Fibroblast of skin of scalp (primary cell): ENCODE measurements around the gene ACTG1.

Experiments
- DNase-seq: peaks from one replicate; pipeline ENCODE4 v3.0.0-alpha.2; 2013

ACTG1 gene

DNA sequence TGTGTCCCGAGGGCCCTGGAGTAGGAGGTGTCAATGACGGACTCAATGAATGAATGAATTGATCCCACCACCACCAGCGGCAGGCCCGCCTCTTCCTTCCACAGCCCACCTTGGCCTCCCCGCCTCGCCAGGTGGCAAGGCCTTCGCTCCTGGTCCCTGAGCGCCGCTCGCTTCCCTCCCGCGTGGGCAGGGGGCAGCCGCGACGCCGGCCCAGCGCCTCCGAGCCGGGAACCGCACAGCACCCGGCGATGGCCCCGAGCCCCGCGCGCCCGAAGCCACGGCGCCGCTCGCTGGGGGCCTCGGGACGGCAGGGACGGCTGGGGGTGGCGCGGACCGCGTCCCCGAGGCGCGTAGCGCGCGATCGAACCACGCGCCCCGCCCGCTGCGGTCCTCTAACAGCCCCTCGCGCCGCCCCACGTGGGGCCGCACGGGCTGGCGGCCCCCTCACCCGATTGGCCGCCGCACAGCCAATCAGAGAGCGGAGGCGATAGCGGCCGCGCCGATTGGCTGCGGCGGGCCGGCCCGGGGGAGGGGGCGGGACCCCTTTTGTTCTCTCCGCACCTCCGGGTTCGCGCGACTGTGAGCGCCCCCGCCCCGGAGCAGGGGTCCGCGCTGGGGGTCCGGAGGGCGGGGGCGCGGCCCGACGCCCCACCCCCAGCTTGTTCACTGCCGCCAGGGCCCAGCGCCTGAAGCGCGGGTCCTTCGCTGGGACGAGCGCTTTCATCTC is 31.4 kb downstream of the ACTG1 start:
- DNase-seq, result peak; percentile 80

DNA sequence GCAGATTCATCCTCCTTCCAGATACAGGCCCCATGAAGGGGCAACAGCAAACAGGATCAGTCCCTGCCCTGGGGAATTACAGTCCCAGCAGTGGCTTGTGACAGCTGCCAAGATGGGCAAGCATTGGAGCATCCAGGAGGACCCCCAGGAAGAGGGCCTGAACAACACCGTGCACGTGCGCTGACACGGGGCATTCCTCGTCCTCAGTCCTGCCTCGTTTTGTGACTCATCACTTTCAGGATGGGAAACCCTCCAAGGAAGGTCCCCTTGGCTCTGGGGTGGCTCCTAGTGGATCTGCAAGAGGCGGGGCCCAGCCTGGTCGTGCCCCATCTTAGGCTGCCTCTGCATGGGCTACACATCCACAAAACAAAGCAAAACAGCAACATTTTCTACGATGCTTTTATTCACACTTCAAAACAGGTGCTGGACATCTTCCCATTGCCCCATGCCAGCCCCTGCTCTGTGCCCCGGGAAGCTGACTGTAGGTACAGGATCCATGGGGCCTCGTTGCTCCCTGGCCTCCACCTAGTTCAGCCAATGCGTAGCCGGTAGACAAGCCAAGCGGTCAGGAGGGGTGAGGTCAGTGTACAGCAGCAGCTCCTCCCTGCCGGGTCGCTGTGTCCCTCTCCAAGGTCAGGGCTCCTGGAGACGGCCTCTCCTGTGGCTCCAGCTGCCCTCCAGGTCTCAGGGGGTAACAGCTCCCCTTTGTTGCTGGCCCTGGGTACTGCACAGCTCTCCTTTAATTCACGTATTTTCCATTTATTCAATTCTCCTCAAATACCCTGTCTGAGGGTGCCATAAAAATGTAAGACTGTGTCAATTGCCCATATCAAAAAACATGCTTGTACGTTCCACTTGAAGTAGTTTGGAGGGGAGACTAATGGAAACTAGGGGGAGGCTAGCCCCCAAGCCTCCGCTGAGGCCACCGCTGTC is 32.2 kb downstream of the ACTG1 start:
- peak; percentile 89 for DNase-seq

DNA sequence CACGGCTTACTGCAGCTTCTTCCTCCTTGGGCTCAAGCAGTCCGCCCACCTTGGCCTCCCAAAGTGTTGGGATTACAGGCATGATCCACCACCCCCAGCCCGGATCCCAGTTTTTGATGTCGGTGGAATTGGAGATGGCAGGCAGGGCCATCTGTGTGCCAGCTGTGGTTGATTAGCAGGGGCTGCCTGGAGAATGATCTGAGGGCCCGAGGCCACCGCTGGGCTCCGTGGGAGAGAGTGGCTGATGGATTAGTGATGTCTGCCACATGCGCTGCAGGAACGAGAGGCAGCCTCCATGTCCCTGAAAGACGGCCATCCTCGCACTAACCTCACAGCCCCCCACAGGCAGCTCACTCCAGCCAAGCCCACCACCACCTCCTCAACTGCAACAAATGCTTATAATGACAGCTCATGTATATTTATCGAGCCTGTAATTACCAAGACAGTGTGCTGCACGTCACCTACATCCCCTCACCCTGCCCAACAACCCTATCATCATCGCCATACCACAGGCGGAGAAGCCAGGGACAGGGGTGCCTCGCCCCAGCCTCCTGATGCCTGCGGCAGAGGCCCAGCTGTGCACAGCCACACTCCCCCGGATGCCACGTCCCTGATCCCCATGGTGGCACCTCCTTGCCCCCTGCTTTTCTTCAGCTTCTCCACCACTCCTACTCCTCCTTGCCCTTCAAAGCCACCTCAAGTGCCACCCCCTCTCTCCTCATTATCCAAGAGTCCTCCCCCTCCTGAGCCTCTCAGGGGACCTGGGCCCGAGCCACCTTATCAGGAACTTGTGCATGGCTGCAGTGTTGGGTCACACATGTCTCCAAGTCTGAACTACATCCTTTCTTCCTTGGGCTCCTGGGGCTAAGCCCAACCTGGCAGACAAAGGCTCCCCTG is 33.2 kb downstream of the ACTG1 start:
- peak; percentile 64 for DNase-seq

DNA sequence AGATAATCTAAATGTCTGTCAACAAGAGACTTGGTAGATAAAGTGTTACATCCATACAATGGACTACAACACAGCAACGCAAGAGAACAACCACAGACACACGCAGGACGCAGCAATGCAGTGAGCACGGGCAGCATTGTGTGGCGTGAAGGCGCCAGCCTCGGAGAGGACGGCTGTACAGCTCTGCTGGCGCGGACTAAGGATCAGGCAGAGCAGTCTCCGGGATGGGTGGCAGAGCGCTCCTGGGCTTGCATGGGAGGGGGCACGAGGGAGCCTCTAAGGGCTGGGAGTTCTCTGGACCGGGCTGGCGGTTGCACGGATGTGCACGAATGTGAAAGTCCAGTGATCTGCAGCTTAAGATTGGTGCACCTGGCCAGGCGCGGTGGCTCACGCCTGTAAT is 34.5 kb downstream of the ACTG1 start:
- DNase-seq, result no peak

DNA sequence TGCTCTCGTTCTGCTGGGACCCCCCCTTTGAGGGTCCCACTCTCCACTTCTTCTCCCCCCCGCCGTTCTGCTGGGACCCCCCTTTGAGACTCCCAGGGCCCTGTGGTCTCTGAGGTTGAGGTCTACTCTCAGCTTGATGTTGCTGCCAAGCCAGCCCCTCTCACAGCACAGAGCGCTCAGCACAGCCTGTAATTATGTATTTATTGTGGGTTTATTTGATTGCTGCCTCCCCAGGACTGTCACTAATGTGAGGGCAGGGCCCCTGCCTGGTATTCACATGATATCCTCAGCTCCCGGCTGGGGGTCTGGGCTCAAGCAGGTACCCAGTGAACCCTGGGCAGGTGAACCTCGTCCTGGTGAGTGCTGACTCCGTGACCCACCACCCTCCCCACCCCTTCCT is 35.4 kb downstream of the ACTG1 start:
- no peak for DNase-seq

DNA sequence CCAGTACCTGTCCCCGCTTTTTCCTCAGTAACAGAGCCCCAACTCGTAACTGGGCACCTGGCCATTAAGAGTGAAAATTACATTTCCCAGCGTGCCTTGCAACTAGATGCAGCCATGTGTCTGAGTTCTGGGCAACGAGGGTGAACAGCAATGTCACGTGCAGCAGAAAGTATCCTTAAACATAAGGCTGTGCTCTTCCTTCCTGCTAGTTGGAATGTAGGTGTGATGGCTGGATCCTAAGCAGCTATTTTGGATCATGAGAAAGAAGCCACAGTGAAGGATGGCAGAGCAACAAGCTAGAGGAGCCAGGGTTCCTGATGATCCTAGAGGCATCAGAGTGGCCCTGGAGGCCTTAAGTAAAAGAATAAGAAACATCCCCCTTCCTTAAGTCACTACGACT is 36.0 kb downstream of the ACTG1 start:
- DNase-seq, result no peak

DNA sequence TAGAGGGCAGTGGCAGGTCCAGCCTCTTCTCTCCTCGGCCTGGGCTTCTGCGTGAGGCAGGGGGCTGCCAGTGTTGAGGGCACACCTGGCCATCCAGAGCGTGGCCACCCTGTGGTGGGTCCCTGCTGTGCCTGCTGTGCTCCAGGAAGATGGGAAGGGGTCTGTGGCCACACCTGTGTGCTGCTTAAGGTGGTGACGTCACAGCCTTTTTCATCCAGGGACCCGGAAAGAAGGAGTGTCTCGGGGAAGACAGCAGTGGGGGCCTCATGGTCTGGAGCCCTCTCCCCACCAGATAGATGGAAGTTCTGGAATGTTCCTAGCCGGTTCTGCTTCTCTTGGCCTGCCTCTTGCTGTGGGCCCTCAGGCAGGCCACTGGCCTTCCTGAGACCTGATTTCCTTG is 36.5 kb downstream of the ACTG1 start:
- no peak for DNase-seq

DNA sequence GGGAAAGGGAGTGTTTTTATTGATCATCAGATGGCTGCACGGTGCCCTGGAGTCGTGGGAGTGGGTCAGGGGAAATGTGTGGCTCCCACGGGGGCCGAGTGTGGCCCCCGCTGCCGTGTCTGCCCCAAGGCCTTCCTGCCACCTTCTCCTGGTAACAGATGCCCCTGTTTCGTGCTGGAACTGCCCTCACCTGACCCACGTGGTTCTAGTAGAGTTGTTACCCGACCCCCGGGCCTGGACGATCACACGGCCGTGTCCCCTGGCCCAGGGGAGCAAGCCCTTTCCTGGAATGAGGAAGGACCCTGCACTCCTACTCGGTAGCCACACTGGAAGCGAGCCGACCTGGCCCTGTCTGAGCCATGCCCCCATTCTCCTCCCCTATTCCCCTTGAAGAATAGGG is 37.6 kb downstream of the ACTG1 start:
- DNase-seq, result no peak

DNA sequence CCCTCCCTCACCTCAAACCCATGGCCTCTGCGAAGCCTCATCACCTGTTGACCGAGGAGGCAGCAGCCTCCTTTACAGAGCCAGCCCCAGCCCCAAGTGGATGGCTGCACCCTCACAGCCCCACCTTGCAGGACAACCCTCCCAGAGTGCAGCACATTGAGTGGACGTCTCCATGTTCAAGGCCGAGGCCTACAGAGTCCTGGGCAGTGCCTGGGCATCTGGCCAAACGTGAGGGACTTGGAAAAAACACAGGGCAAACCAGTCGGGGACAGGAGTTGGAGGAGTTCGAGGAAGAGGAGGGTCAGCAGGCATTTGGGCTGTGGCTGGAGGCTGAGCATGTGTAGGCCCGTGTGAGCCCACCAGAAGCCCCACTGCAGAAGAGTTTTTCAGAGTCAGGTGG is 39.6 kb downstream of the ACTG1 start:
- DNase-seq, result no peak

DNA sequence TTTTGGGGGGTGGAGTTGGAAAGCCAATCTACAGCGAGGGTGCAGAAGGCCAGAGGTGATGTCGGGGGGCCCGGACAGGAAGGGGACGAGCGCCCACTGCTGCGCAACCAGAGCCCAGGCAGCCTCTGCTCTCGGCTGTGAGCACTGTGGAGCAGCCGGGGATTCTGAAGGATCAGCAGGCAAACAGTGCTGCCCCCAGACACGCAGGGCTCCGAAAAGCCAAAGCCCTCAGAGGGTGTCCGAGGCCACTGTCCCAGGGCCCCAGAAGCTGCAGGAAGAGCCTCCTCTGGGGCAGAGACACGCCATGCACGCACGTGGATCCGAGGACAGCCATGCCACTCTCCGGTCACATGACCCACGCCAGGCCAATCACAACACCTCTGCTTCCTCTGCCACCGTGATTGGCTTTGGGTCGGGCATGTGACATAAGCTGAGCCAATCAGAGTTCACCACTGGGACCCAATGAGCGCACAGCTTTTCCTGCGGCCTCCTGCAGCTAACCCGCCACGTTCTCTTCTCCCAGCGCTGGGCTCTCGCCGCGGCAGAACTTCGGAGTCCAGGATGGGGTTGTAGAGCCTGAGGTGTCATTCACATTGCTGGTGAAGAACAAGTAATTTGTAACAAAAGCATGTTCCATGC is 40.7 kb downstream of the ACTG1 start:
- peak; percentile 97 for DNase-seq

DNA sequence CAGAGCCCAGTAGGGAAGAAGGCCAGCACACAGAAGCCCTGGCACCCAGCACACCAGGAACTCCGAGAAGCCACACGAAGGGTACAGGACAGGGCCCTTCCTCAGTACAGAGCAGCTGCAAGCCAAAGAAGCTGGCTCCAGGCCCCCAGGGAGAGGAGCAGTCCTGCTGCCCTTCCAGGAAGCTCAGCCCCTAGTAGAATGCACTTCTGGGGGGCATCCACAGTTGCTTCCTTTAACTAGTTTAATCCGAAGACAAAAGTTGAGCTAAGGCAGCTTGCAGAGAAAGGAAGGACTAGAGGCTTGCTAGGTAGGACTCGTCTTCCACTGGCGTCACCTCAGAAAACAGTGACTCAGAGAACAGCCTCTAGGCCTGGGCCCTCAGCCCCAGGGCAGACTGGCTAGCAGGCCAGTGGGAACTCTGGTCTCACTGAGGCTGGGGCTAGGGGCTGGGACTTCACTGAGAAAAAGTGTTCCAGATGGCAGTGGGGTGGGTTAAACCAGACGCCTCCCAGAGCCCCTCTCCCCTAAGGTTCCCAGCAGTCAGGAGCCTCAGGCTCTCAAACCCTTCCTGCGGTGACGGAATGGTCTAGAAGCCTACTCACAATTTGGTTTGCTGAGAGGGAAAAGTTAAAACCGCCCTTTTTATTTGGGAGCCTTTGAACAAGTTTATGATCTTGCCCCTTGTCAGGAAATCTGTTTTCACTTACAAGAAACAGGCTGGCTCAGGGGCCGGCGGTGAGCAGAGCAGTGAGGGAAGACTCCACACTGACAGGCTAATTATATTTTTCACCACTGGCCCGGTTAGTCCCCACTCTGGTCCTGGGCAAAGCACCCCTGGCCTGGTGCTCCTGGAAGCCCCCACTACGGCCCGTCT is 41.4 kb downstream of the ACTG1 start:
- peak; percentile 40 for DNase-seq

DNA sequence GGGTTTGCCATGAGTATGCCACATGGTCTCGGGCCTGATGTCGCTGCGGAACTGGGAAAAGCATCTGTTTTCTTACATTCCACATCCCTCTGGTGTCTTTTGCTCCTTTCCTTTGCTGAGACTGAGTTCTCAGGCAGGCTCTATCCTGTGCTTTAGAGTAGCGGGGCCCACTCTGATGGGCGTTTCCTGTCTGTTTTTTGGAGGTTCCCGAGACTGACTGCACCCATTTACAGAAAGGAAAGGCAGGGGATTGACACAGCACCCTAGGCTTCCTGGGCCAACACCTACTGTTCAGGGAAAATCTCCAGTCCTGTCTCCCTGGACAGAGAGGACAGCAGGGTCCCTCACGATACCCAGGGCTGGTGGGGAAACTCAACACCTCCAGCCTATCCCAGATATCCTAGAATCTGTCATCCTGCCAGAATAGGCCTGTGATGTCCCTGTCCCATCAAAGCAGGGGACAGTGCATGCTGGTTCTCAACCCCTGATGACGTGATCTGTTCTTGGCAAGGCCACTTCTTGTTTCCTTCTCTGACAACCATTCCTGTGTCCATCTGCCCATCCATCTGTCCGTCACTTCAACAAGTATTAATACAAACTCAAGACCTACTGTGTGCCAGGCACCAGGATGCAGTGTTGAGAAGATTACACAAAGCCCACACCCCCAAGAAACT is 42.2 kb downstream of the ACTG1 start:
- no peak for DNase-seq

DNA sequence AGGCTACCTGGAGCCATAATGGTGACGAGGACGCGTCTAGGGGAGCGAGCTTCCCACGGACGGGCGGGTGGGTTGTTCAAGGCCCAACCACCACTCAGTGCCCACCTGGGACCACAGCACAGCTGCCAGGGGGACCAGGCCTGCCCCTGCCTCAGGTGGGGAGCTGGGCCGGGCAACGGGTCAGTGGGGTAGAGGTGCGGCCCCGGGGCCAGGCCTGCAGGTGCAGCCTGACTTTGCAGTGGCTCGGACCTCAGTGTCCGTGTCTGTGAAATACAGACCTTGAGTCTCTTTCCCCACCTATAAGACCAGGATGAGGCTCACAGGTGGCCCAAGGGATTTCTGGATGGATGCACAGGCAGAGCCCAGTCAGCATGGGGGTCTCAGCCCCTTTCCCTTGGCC is 43.3 kb downstream of the ACTG1 start:
- no peak for DNase-seq

DNA sequence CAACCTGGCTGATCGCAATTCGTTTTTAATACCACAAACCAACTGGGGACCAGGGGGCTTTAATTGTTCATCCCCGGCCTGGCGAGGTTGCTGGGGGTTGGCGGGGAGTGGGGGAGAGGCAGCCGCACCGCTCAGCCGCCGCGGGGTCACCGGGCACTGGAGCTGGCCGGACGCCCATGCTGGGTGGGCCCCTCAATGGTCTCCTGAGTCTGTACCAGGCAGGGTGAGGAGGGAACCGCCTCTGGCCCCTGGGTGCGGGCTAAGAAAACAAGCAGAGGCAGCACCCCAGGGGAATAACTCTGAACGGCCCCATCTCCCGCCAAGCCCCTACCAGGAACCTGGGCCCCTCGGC is 43.9 kb downstream of the ACTG1 start:
- DNase-seq, result no peak

DNA sequence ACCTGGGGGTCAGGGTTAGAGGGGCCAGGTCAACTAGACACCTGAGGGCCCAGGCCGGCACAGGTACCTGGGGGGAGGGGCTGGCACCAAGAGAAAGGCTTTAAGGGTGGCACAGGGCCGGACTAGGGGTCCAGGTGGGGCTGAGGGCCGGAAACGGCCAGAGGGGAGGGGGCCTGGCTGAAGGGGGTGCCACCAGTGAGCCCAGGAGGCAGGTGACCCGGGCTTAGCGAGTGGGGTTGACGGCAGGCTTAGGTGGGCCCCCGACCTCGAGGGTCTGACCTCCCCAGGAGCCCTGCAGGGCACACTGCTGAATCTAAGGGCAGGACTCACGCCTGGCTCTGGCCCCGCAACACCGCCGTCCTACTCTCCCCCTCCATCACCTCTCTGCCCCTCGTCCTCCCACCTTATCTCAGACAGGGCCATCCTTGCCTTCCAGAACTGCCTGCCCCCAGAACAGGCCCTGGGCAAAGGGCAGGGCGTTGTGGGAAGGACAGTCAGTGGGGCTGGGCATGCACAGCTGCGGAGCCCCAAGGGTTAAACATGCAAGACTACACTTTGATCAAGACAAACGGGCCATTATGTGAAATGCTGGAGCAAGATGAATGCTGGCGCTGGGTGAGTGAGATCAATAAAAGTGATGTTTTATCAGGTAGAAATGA is 44.4 kb downstream of the ACTG1 start:
- DNase-seq, result no peak

DNA sequence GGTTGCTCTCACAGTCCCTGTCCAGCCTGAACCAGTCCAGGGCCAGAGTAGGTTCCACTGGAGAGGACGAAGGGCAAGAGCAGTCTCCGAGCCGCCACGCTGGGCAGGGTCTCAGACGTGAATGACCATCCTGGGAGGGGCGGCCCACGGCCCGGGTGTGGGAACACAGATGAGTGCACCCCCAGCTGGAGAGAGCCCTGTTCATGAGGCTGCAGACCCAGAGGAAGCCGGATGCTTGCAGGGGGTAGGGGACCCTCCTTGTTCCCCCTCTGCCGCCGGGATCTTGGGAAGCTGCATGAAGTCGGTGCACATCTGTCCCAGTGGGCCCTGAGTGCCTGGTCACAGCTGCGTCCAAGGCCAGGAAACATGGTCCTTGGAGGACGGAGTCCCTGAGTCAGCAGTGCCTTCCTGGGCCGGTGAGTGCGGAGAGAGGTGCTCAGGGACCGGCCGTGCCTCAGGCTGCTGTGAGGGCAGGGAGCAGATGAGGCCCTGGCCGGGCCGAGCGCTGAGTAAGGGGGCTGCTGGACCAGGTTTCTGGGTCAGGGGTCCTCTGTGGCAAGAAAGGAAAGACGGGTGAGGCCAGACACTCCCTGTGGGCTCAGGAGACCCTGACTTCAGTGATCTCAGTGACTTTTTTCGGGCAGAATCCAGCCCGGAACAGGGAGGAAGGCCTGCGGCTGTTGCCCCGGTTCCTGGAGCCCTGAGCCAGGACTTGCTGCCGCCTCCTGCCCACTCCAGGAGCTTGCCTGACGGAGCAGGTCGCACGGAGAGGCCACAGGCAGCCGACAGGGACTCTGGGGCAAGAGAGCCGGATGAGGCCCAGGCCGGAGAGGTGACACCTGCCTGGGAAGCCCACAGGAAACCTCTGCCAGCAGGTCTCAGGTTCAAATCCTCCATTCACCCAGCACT is 45.8 kb downstream of the ACTG1 start:
- DNase-seq, result no peak

DNA sequence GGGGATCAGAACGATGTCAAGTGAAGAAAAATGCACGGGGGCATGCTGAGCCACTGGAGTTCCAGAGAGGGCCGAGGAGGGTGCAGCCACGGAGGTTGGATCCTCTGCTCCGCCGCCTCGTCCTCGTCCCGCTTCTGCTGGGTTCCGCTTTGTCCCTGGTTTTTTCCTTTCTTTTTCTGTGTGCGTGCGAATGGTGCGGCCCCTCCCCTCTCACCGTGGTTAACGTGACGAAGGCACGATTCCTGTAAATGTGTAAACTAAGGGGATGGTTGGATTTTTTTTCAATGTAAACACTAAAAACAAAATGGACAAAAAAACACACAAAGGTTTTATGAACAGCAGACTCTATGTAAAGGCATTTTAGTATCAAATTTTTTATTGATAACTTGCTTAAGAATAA is 46.7 kb downstream of the ACTG1 start:
- no peak for DNase-seq

DNA sequence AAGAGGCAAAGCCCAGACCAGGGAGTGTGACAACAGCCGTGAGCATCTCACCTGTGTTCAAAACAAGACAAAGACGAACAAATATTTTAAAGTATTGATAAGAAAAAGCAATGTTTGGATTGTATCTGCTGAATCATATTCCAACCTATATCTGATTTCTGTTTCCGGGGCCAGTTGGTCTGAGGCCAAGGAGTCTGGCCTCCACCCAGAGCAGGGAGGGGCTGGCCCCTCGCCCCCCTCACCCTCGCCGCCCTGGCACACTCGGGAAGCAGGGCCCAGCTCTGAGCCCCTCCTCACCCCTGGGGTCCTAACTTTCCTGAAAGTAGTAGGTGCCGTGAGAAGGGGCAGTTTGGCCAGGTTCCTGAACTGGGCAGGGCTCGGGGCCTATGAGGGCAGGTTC is 48.0 kb downstream of the ACTG1 start:
- DNase-seq, result no peak

DNA sequence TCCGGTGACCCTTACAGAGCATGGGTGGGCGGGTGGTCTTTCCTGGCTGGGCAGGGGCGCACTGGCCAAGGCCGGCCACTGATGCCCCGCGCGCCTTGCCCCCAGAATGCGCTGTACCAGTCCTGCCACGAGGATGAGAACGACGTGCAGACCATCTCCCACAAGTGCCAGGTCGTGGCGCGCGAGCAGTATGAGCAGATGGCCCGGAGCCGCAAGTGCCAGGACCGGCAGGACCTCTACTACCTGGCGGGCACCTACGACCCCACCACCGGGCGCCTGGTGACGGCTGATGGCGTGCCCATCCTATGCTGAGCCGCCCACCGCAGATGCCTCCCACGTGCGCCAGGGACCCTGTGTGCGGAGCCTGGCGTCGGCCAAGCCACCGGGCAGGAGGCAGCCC is 49.1 kb downstream of the ACTG1 start:
- no peak for DNase-seq
